Measurements from ENCODE around the gene URB1. TPM values are rescaled to one million over a fixed set of nuclear protein-coding genes. Genes with fewer than 3 reads are reported as not detected.

Gene URB1
- polyA plus RNA-seq, 1 of the 3 experiments (the other 2 are of a cell fraction), result 9.9 TPM

DNA sequence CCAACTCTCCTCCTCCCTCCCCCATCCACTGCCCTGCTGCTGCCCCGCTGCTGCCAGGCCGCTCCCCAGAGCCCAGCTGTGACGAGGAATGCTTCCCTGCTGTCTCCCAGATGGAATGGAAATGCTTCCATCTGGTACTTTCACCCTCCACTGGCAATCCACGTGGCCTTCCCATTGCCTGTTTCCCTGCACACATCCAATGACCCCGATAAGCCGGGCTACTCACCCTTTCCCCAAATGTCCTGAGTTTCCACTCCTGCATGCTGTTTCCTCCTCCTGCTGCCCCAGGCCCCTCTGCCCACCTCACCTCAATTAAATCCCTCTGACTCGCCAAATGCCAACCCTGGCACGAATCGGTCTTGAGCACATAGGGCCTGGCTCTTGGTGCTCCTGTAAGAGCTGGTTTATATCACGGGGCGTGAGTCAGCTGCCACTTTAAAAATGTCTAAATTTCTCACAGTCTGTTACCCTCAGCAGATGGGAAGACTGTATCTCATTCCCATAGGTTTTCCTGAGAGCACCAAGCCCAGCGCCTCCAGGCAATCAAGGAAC is 57.8 kb downstream of the URB1 start:
- Histone ChIP-seq H3K27ac (ENCODE audit: low read depth in 2 of 2, low read length in 1 of 2) (no peak overlapping the region), H3K4me2 (no peak overlapping the region), H3K4me1 (ENCODE audit: control insufficient read depth in 1 of 2, insufficient read depth in 2 of 2, low read depth in 1 of 2, low read length in 1 of 2) (no peaks in the 10 kb centered on the region; a peak in 1 of 4 replicates), H3K27me3 (ENCODE audit: insufficient read depth) (no peaks in the 10 kb centered on the region), H3K9me2 (no peaks in the 10 kb centered on the region), H2AFZ (ENCODE audit: low read depth) (no peak overlapping the region), H3K9me3 (0 out of 2 replicates have a peak, but pooled peaks cover 8% of the 10 kb centered on the region), H4K20me1 (ENCODE audit: insufficient read depth) (no peaks in the 10 kb centered on the region), H3K9ac (no peak overlapping the region), H3K36me3 (replicated peaks in 1 of 2; ENCODE audit: control insufficient read depth in 1 of 2, insufficient read depth in 2 of 2, low read length in 1 of 2) (peaks cover 76 to 91% of the 10 kb centered on the region in 2 experiments), H3K79me2 (ENCODE audit: insufficient read depth) (peaks cover 8% of the 10 kb centered on the region; the same call in 1 of the 2 replicates), H3F3A (replicated peaks; ENCODE audit: insufficient read depth) (peaks cover 24% of the 10 kb centered on the region), H3K4me3 (ENCODE audit: low read depth in 2 of 2, low read length in 1 of 2) (no peak overlapping the region)
- 93% methylated on average over 12 of the region's 12 CpGs for WGBS (ENCODE audit: low lambda C conversion rate)
- DNase-seq, result no peak
- POLR2A ChIA-PET, result interaction anchor here (0.8 kb wide), 1 partner anchor 24 kb away, joined by 3 read pairs; no protein-coding TSS in a partner anchor
- CTCF ChIA-PET, result no interaction called here
- TF ChIP-seq, protein P1, sequence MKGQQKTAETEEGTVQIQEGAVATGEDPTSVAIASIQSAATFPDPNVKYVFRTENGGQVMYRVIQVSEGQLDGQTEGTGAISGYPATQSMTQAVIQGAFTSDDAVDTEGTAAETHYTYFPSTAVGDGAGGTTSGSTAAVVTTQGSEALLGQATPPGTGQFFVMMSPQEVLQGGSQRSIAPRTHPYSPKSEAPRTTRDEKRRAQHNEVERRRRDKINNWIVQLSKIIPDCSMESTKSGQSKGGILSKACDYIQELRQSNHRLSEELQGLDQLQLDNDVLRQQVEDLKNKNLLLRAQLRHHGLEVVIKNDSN (IDR thresholded peaks at IDR 0.05; ENCODE audit: borderline replicate concordance, low read depth), result no peak
- TF ChIP-seq CTCF (IDR thresholded peaks at IDR 0.05), result no peak
- no peak for TF ChIP-seq ZBTB33 (IDR thresholded peaks at IDR 0.05; ENCODE audit: borderline replicate concordance, low read depth)

GRCh38 chr21:32333953-32334673 is 58.7 kb downstream of the URB1 start:
- Histone ChIP-seq H3K4me3 (ENCODE audit: low read depth in 2 of 2, low read length in 1 of 2) (no peak overlapping the region), H3K27me3 (ENCODE audit: insufficient read depth) (no peaks in the 10 kb centered on the region), H3K9me2 (no peaks in the 10 kb centered on the region), H3K27ac (ENCODE audit: low read depth in 2 of 2, low read length in 1 of 2) (no peak overlapping the region), H3K9ac (no peak overlapping the region), H2AFZ (ENCODE audit: low read depth) (no peak overlapping the region), H3K36me3 (replicated peaks in 1 of 2; ENCODE audit: control insufficient read depth in 1 of 2, insufficient read depth in 2 of 2, low read length in 1 of 2) (peaks cover 80 to 96% of the 10 kb centered on the region in 2 experiments), H3K4me1 (ENCODE audit: control insufficient read depth in 1 of 2, insufficient read depth in 2 of 2, low read depth in 1 of 2, low read length in 1 of 2) (no peaks in the 10 kb centered on the region; a peak in 1 of 4 replicates), H3K79me2 (ENCODE audit: insufficient read depth) (peaks cover 8% of the 10 kb centered on the region; the same call in 1 of the 2 replicates), H3F3A (replicated peaks; ENCODE audit: insufficient read depth) (peaks cover 32% of the 10 kb centered on the region), H3K4me2 (no peak overlapping the region), H4K20me1 (ENCODE audit: insufficient read depth) (no peaks in the 10 kb centered on the region), H3K9me3 (0 out of 2 replicates have a peak, but pooled peaks cover 8% of the 10 kb centered on the region)
- no peak for DNase-seq
- 97% methylated on average over 14 of the region's 19 CpGs for WGBS (ENCODE audit: low lambda C conversion rate)
- CTCF ChIA-PET, result no interaction called here
- POLR2A ChIA-PET, result no interaction called here
- TF ChIP-seq RAD21 (IDR thresholded peaks at IDR 0.05; ENCODE audit: low read length) (no peak), TCF12 (IDR thresholded peaks at IDR 0.05) (no peak), JUND (IDR thresholded peaks at IDR 0.05) (no peak), CHD2 (IDR thresholded peaks at IDR 0.05; ENCODE audit: low read length, partially characterized antibody) (no peak), NFIC (IDR thresholded peaks at IDR 0.05; ENCODE audit: borderline replicate concordance) (no peak), MXI1 (IDR thresholded peaks at IDR 0.05; ENCODE audit: low read depth, low read length) (no peak), RXRA (IDR thresholded peaks at IDR 0.05; ENCODE audit: borderline replicate concordance, low read depth) (no peak), TEAD4 (IDR thresholded peaks at IDR 0.05; ENCODE audit: borderline replicate concordance, insufficient read depth) (no peak), FOXM1 (IDR thresholded peaks at IDR 0.05; ENCODE audit: low read depth) (no peak), SIN3A (IDR thresholded peaks at IDR 0.05; ENCODE audit: borderline replicate concordance, low read depth, low read length) (no peak), RFX5 (IDR thresholded peaks at IDR 0.05; ENCODE audit: low read length) (no peak), REST (IDR thresholded peaks at IDR 0.05; ENCODE audit: low read depth, low read length) (no peak)
- TF ChIP-seq, protein P2, sequence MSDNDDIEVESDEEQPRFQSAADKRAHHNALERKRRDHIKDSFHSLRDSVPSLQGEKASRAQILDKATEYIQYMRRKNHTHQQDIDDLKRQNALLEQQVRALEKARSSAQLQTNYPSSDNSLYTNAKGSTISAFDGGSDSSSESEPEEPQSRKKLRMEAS (IDR thresholded peaks at IDR 0.05; ENCODE audit: low read depth), result no peak
- TF ChIP-seq, protein P1 (IDR thresholded peaks at IDR 0.05; ENCODE audit: borderline replicate concordance, low read depth), result no peak
